Measurements from ENCODE around the gene NEURL1B. TPM values are rescaled to one million over a fixed set of nuclear protein-coding genes. Genes with fewer than 3 reads are reported as not detected.

NEURL1B gene
- polyA plus RNA-seq, 1 of the 3 experiments (the other 2 are of a cell fraction) = 2.8 TPM

DNA sequence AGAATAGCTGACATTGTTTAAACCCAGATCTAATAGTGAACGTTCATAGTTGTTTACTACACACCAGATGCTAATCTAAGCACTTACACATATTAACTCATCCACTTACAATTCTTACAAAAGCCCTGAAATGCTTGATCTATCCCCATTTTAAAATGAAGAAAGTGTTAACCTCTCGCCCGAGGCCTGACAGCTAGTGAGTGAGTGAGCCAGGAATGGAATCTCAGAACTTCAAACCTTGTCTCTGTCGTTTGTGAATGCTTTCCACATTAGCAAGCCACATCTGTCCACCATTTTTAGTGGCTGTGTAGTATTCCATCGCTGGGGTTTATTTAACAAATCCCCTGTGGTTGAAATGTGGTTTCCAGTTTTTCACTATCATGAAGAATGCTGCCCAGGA lies 24.9 kb upstream of the NEURL1B start:
- WGBS (ENCODE audit: low lambda C conversion rate) = 15% methylated on average over 5 of the region's 5 CpGs
- ChIA-PET POLR2A (no interaction called here), CTCF (interaction anchor here (1.5 kb wide), 1 partner anchor 137 kb away, joined by 3 read pairs; no protein-coding TSS in a partner anchor)
- no peaks in the 10 kb centered on the region for H3K9me2 ChIP-seq
- no peaks in the 10 kb centered on the region for H3K4me1 ChIP-seq (ENCODE audit: control insufficient read depth in 1 of 2, insufficient read depth in 2 of 2, low read depth in 1 of 2, low read length in 1 of 2)
- no peak overlapping the region for H3K27ac ChIP-seq (ENCODE audit: low read depth in 2 of 2, low read length in 1 of 2)
- no peak overlapping the region for H2AFZ ChIP-seq (ENCODE audit: low read depth)
- H3K4me3 ChIP-seq (ENCODE audit: low read depth in 2 of 2, low read length in 1 of 2) = no peak overlapping the region
- TF ChIP-seq FOSL2 (IDR thresholded peaks at IDR 0.05; ENCODE audit: borderline replicate concordance, low read depth) = no peak
- H3K4me2 ChIP-seq = no peak overlapping the region
- H3K36me3 ChIP-seq (replicated peaks in 1 of 2; ENCODE audit: control insufficient read depth in 1 of 2, insufficient read depth in 2 of 2, low read length in 1 of 2) = no peaks in the 10 kb centered on the region
- no peaks in the 10 kb centered on the region for H3F3A ChIP-seq (replicated peaks; ENCODE audit: insufficient read depth)
- no peak for DNase-seq
- no peaks in the 10 kb centered on the region for H3K9me3 ChIP-seq
- H3K9ac ChIP-seq = no peak overlapping the region
- no peaks in the 10 kb centered on the region for H3K79me2 ChIP-seq (ENCODE audit: insufficient read depth)
- no peaks in the 10 kb centered on the region for H4K20me1 ChIP-seq (ENCODE audit: insufficient read depth)
- H3K27me3 ChIP-seq (ENCODE audit: insufficient read depth) = no peaks in the 10 kb centered on the region; the same call in 1 of the 2 replicates

DNA sequence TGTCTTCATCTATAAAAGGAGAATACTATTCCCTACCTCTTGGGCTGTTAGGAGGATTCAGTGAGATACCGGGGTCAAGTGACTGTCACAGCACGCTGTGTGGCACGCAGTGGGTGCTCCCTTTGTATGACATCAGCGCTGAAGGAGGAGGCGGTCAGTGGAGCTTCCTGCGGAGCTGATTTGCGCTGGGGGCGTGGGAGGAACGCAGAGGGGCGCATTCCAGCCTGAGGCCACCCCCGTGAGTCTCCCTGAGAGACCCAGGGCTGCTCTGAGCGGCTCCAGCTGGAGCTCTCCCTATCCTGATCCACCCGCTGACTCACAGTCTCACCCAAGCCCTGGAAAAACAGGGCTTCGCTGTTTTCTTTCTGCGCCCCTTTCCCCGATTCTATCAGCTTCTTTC lies 24.3 kb upstream of the NEURL1B start:
- WGBS (ENCODE audit: low lambda C conversion rate) = 83% methylated on average over 9 of the region's 16 CpGs

DNA sequence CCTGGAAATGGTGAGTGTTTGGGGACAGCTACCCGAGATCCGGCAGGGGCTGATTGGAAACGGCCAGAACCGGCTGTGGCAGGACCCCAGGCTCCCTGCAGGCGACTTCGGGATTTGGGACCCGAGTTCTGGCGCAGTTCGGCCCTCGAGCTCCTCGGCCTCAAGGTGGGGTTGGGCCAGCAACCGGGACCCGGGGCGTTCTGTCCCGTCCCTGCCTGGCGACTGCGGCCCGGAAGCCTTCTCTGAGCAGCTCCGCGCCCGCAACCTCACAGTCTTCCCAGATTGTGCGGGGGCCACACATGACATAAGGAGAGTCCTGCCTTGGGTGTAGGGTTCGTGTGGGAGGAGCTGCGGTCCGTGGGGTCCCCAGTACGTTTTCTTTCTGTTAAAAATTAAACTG lies 23.2 kb upstream of the NEURL1B start:
- no peaks in the 10 kb centered on the region for H3K4me1 ChIP-seq (ENCODE audit: control insufficient read depth in 1 of 2, insufficient read depth in 2 of 2, low read depth in 1 of 2, low read length in 1 of 2)
- no peak overlapping the region for H3K9ac ChIP-seq
- no peak overlapping the region for H3K4me3 ChIP-seq (ENCODE audit: low read depth in 2 of 2, low read length in 1 of 2)
- CTCF ChIA-PET = interaction anchor here (1.2 to 2.3 kb wide), 3 partner anchors 10 to 138 kb away, joined by 3 to 8 read pairs (median 3); no protein-coding TSS in a partner anchor
- no peaks in the 10 kb centered on the region for H3K79me2 ChIP-seq (ENCODE audit: insufficient read depth)
- H4K20me1 ChIP-seq (ENCODE audit: insufficient read depth) = no peaks in the 10 kb centered on the region
- WGBS (ENCODE audit: low lambda C conversion rate) = 68% methylated on average over 25 of the region's 26 CpGs
- H3K27ac ChIP-seq (ENCODE audit: low read depth in 2 of 2, low read length in 1 of 2) = no peak overlapping the region
- H3K9me2 ChIP-seq = no peaks in the 10 kb centered on the region
- TF ChIP-seq, protein P1, sequence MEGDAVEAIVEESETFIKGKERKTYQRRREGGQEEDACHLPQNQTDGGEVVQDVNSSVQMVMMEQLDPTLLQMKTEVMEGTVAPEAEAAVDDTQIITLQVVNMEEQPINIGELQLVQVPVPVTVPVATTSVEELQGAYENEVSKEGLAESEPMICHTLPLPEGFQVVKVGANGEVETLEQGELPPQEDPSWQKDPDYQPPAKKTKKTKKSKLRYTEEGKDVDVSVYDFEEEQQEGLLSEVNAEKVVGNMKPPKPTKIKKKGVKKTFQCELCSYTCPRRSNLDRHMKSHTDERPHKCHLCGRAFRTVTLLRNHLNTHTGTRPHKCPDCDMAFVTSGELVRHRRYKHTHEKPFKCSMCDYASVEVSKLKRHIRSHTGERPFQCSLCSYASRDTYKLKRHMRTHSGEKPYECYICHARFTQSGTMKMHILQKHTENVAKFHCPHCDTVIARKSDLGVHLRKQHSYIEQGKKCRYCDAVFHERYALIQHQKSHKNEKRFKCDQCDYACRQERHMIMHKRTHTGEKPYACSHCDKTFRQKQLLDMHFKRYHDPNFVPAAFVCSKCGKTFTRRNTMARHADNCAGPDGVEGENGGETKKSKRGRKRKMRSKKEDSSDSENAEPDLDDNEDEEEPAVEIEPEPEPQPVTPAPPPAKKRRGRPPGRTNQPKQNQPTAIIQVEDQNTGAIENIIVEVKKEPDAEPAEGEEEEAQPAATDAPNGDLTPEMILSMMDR (IDR thresholded peaks at IDR 0.05) = no peak
- no peak overlapping the region for H3K4me2 ChIP-seq
- H3F3A ChIP-seq (replicated peaks; ENCODE audit: insufficient read depth) = no peaks in the 10 kb centered on the region
- DNase-seq = no peak
- POLR2A ChIA-PET = no interaction called here
- no peak overlapping the region for H2AFZ ChIP-seq (ENCODE audit: low read depth)
- H3K27me3 ChIP-seq (ENCODE audit: insufficient read depth) = no peaks in the 10 kb centered on the region
- no peaks in the 10 kb centered on the region for H3K9me3 ChIP-seq
- H3K36me3 ChIP-seq (replicated peaks in 1 of 2; ENCODE audit: control insufficient read depth in 1 of 2, insufficient read depth in 2 of 2, low read length in 1 of 2) = no peaks in the 10 kb centered on the region

More for the DNA sequence above, 24.3 kb upstream of the NEURL1B start:
- TF ChIP-seq TEAD4 (IDR thresholded peaks at IDR 0.05; ENCODE audit: borderline replicate concordance, insufficient read depth) = no peak
- Histone ChIP-seq H4K20me1 (ENCODE audit: insufficient read depth) (no peaks in the 10 kb centered on the region), H3K27ac (ENCODE audit: low read depth in 2 of 2, low read length in 1 of 2) (no peak overlapping the region), H3K4me2 (no peak overlapping the region), H3K9ac (no peak overlapping the region), H3F3A (replicated peaks; ENCODE audit: insufficient read depth) (no peaks in the 10 kb centered on the region), H3K27me3 (ENCODE audit: insufficient read depth) (no peaks in the 10 kb centered on the region; the same call in 1 of the 2 replicates), H3K36me3 (replicated peaks in 1 of 2; ENCODE audit: control insufficient read depth in 1 of 2, insufficient read depth in 2 of 2, low read length in 1 of 2) (no peaks in the 10 kb centered on the region), H3K4me3 (ENCODE audit: low read depth in 2 of 2, low read length in 1 of 2) (no peak overlapping the region), H3K79me2 (ENCODE audit: insufficient read depth) (no peaks in the 10 kb centered on the region), H3K9me3 (no peaks in the 10 kb centered on the region), H2AFZ (ENCODE audit: low read depth) (no peak overlapping the region), H3K9me2 (no peaks in the 10 kb centered on the region), H3K4me1 (ENCODE audit: control insufficient read depth in 1 of 2, insufficient read depth in 2 of 2, low read depth in 1 of 2, low read length in 1 of 2) (no peaks in the 10 kb centered on the region)
- ChIA-PET POLR2A (no interaction called here), CTCF (interaction anchor here (0.8 to 1.5 kb wide), 2 partner anchors 81 to 137 kb away, joined by 3 read pairs; no protein-coding TSS in a partner anchor)
- no peak for DNase-seq
